Putamen (tissue), 1 donor: Measurements from ENCODE around the gene ZNF79.

ENCODE experiments used
- DNase-seq: peaks from one replicate; pipeline ENCODE4 v3.0.0-alpha.2; 2016; ENCODE audit warnings: low spot score

Gene ZNF79

GRCh38 chr9:127428348-127428747, 4.2 kb downstream of the ZNF79 start:
- no peak for DNase-seq

DNA sequence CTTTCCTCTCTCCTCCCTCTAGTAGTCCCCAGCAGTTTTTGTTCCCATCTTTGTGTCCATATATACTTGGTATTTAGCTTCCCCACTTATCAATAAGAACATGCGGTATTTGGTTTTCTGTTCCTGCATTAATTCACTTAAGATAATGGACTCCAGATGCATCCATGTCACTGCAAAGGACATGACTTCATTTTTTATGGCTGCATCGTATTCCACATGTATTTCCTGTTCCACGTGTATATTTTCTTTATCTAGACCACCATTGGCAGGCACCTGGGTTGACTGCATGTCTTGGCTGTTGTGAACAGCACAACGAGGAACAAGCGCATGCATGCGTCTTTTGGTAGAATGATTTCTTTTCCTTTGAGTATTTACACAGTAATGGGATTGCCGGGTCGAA, 6.2 kb downstream of the ZNF79 start:
- DNase-seq = no peak

- DNase-seq = no peak
These were observed 13.5 kb downstream of the ZNF79 start for GRCh38 chr9:127437497-127438264.

GRCh38 chr9:127438394-127438793, 14.2 kb downstream of the ZNF79 start:
- no peak for DNase-seq

- DNase-seq = no peak
These were observed 20.2 kb downstream of the ZNF79 start for GRCh38 chr9:127444283-127444920.

GRCh38 chr9:127444921-127445850, 21.0 kb downstream of the ZNF79 start:
- DNase-seq = no peak

DNA sequence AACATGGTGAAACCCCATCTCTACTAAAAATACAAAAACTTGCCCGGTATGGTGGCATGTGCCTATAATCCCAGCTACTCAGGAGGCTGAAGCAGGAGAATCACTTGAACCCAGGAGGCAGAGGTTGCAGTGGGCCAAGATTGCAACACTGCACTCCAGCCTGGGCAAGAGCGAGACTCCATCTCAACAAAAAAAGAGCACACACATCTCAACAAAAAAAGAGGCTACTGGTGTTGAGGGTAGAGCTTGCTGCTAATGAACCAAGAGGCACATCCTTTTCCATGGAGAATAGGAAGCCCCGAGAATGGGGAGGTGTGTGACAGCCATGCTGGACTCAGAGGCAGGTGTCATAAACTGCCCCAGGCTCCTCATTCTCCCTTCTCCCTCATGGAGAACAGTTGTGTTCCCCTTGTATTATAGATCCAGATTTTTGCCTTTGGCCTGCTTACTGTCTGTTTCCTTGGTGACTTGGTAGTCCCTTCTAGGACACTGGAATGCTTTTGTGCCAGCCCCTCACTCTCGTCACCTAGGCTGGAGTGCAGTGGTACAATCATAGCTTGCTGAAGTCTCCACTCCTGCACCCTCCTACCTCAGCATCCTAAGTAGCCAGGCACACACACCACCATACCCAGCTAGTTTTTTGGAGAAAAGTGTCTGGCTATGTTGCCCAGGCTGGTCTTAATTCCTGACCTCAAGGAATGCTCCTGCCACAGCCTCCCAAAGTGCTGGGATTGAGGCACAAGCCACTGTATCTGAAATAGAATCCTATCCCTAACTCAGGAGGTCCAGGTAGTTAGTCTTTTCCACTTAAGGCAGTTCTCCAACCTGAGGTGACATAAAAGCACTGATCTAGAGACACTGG, 21.9 kb downstream of the ZNF79 start:
- DNase-seq = no peak

DNA sequence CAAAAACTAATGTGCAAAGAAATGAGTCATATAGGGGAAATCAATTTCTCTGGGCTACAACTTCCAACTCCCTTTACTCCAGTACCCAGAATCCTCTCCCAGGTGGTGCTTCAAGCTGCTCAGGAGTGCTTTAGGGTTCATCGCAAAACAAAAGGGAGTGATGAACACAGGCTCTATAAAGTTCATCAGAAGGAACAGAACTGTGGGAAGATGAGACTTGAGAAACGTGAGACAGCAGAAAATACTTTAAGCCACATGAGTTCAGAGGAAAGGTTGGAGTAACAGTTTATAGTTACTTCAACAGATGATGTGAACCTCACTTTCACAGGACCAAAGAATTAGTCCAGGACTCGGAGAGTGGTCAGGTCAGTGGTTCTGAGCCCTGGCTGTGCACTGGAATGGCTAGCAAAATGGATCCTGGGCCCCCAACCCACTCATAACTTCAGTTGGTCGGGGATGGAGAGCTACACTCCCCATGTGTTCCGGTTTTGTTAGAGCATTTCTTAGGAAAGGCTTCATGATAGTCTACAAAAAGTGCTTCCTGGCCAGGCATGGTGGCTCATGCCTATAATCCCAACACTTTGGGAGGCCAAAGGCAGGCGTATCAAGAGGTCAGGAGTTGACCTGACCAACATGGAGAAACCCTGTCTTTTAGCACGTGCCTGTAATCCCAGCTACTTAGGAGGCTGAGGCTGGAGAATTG, 22.7 kb downstream of the ZNF79 start:
- no peak for DNase-seq

- no peak for DNase-seq
These were observed 23.4 kb downstream of the ZNF79 start for GRCh38 chr9:127447416-127448111.

DNA sequence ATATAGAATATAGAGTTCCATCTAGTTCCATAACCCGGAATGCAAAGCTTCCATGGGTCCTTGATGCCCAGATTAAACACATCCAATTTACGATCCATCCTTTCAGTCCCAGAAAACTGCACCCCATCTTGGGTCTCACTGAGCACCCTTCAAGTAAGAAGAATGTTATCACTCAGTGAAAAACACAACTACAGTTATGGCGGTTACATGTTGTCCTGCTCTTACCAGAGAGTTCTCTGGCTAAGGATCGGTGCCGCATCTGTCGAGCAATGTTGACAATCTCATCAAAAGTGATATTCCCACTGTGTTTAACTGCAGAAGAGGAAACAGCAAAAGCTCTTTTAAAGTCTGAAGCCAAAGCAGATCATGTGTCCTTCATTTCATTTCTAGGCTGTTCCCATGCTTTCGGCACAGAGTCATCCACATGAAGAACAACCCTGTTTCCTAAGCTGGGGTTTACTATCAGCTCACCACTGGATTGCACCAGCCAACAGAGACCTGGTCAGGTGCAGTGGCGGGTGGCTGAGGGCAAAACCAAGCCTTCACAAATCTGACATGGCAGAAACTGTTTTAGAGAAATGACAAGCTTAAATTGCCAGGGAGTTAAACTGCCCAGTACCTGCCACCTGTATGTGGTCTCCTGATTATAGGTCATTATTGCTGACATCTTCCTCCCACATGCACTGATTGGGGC, 24.1 kb downstream of the ZNF79 start:
- no peak for DNase-seq

DNA sequence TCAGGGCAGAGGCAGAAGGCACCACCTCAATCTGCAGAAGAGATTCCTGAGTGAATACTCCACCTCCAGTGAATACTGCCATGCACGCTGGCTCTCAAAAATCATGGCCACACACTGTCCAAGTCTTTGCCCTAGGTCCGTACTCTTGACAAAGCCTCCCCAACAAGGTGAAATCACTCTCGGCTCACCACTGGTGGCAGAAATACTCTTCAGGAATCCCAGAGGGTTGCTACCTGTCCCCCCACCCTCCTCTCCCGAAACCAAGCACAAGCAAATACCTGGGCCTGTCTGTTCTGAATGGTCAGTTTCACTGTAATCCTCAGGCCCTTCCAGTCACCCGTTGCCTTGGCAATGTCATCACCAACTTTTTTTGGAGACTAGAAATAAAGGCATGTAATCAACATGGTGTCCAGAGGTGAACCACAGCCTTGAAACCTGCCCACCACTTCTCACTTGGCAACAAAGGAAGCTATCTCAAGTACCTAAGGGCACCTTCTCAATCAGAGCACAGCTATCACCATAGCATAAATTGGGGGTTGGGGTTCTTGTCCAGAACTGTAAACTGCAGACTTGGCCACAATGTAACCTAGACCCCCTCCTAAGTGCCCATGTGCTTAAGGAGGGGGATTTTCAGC, 25.3 kb downstream of the ZNF79 start:
- no peak for DNase-seq

DNA sequence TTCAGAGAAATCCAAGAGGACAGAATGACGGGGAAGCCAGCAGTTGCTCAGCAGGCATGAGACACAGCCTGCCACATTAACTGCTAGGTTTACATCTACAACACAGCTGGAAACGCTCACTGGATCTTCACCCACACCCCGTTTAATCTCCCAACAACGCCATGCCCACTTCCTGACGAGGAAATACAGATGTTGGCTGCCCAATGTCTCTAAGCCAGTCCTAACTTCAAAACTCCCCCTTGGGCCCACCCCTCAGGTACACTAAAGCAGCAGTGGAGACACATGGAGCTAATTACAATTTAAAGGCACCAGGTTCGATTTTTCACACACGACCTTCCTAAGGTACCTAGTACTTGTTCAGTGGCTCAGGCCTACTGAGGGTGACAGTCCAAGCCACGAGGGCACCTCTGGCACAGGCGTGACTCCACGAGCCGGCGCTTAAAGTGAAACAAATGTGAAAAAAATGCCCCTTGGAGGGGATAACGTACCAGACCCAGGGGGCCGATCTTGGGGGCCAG, 26.1 kb downstream of the ZNF79 start:
- no peak for DNase-seq

DNA sequence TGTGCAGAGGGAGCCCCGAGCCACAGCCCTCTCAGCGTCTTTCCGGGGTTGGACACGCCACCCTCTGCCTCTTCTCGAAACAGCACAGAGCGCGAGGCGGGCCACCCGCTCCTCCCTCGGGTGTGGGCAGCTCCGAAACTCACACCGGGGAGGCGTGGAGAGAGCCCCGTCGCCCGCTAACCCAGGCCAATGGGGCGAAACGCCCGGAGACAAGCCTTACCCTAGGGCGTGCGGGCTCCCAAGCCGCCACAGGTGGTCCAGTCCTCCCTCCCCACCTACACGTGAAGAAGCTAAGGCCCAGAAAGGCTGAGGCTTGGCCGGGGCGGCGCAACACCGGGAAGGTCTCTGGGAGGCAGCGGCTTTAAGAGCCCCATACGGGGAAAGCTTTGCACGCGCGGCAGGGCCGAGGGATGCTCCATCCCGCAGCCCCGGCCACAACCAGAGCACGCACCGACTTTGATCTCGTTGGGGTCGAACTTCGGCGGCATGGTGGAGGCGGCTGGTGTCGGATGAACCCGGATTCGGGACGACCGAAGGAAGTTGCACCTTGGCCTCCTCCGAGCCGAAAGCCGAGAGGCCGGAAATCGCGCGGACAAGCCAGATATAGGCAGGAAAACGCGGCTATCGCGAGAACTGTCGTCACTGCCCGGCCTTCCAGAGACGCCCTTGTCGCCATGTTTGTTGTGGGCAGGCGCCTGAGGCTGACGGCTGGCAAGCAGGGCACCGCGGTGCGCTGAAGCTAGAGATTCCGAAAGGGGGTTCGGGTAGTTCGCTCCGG, 26.8 kb downstream of the ZNF79 start, which contains the start of the genes LRSAM1 and RPL12:
Gene LRSAM1, plus strand, starts transcription at position 681 of the 778 bp plus-strand sequence. CDS start 3,018 bp downstream, outside the sequence.
Gene RPL12, minus strand, starts transcription at position 577 of the 778 bp plus-strand sequence. Its CDS starts 89 bp downstream, at position 488.
- DNase-seq = peak; percentile 93

DNA sequence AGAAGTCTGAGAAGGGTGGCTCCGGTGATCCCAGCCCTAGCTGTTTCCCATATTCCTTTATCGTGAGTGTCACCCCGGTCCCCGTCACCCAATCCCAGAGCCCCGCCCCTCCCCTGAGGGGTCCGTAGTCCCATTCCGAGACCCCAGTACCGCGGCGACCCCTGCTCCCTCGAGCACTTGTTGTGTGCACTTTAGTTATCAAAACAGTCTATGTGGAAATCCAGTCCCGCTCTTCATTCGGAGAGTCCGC, 27.4 kb downstream of the ZNF79 start:
- DNase-seq = no peak

GRCh38 chr9:127451858-127452656, 27.9 kb downstream of the ZNF79 start:
- peak; percentile 21 for DNase-seq

DNA sequence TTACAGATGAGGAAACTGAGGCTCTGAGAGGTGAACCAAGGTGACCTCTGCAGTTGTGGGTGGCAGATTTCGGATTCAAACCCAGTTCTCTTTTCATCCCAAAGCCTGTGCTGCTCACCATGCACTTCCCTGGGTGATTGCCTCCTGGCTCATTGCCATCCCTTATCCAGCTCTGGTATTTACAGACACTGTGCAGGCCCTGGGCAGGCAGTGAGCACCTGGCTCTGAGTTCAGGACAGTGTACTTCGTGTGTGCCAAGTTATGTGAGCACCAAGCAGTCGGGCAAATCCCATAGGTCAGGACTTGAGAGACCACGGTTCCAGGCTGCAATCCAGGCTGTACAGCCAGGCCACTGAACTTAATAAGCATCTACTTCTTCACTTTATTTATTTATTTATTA, 28.5 kb downstream of the ZNF79 start:
- DNase-seq = no peak

GRCh38 chr9:127455324-127455992, 31.3 kb downstream of the ZNF79 start:
- no peak for DNase-seq
